Lower leg skin (tissue), 3 donors: ENCODE results near the gene S100A16.

ENCODE experiments used
- CTCF ChIP-seq, 3 donors: fragments of 450-650 bp; IDR thresholded peaks; one replicate each; pipeline ENCODE4 v1.5.1; 2016; ENCODE audit warnings: antibody characterized with exemption in 3 of 3, mild to moderate bottlenecking in 3 of 3, moderate library complexity in 2 of 3
- POLR2A ChIP-seq, 2 donors: fragments of 450-650 bp; IDR thresholded peaks; one replicate each; pipeline ENCODE4 v1.6.1; 2016 to 2017; ENCODE audit warnings: antibody characterized with exemption in 2 of 2, mild to moderate bottlenecking in 1 of 2, moderate library complexity in 1 of 2

GRCh38 chr1:153571706-153572105 lies 41.2 kb downstream of the S100A16 start:
- TF ChIP-seq CTCF (IDR thresholded peaks at IDR 0.05) (no peak), POLR2A (IDR thresholded peaks at IDR 0.05) (no peak)
